GM23248 (cell line): Measurements from ENCODE around the gene NDUFB11.

Source experiments
- EZH2 ChIP-seq: fragments of 200-600 bp; sonication (generic); IDR thresholded peaks from 2 replicates; pipeline ENCODE4 v1.6.1; 2018; ENCODE audit warnings: antibody characterized with exemption, mild to moderate bottlenecking; ENCODE audit not compliant: insufficient read depth, poor library complexity, severe bottlenecking
- EZH2phosphoT487 ChIP-seq: fragments of 200-600 bp; sonication (generic); IDR thresholded peaks from 2 replicates; pipeline ENCODE4 v1.6.1; 2018; ENCODE audit warnings: antibody characterized with exemption, moderate library complexity, mild to moderate bottlenecking, low read depth; ENCODE audit not compliant: insufficient read depth

GRCh38 chrX:47175588-47175980 lies 31.1 kb upstream of the NDUFB11 start:
- TF ChIP-seq EZH2, result no peak
- no peak for TF ChIP-seq EZH2phosphoT487
